Upper lobe of left lung (tissue), 6 donors: Measurements from ENCODE around the gene HERC4. TPM values are rescaled to one million over a fixed set of nuclear protein-coding genes. Genes with fewer than 3 reads are reported as not detected.
A peak's percentile ranks its signal among the peaks of the same experiment; 100 is the strongest.

Experiments used
- ATAC-seq, 2 donors: fragments of 200-7000 bp; cut with Tn5 transposase; one replicate each; pipeline ENCODE4 v1.9.1; 2022; ENCODE audit warnings: mild to moderate bottlenecking in 2 of 2, moderate library complexity in 2 of 2; ENCODE audit not compliant: low FRiP score in 2 of 2
- DNase-seq, 2 donors: peaks; one replicate each; pipeline ENCODE4 v3.0.0-alpha.2; 2019 to 2020
- H3K27ac ChIP-seq, 4 donors: fragments of 200-600 bp; sonication (generic); one replicate each; pipeline ENCODE4 v1.5.1; 2016 to 2019
- H3K27me3 ChIP-seq, 4 donors: fragments of 200-600 bp; sonication (generic); one replicate each; pipeline ENCODE4 v1.5.1; 2017 to 2019
- H3K36me3 ChIP-seq, 4 donors: fragments of 200-600 bp; sonication (generic); one replicate each; pipeline ENCODE4 v1.5.1; 2016 to 2019
- H3K4me1 ChIP-seq, 4 donors: fragments of 200-600 bp; sonication (generic); one replicate each; pipeline ENCODE4 v1.5.1; 2018 to 2019
- H3K4me3 ChIP-seq, 4 donors: fragments of 200-600 bp; sonication (generic); one replicate each; pipeline ENCODE4 v1.5.1; 2017 to 2019; ENCODE audit warnings: mild to moderate bottlenecking in 2 of 4, moderate library complexity in 1 of 4
- H3K9me3 ChIP-seq, 4 donors: fragments of 200-600 bp; sonication (generic); one replicate each; pipeline ENCODE4 v1.5.1; 2018 to 2019
- CTCF ChIP-seq, 6 experiments: fragments of 450-650 bp in 4 of 6; fragments of 200-600 bp in 2 of 6; sonication (generic) in 2 of 6; IDR thresholded peaks; one replicate each; pipeline ENCODE4 v1.5.1; 2016 to 2019; ENCODE audit warnings: antibody characterized with exemption in 6 of 6
- EP300 ChIP-seq, 4 donors: sonication (generic); formaldehyde crosslinking; IDR thresholded peaks; one replicate each; pipeline ENCODE4 v1.5.1; 2017; ENCODE audit warnings: antibody characterized with exemption in 4 of 4, control low read depth in 2 of 4
- POLR2A ChIP-seq, 4 donors: fragments of 450-650 bp; IDR thresholded peaks; one replicate each; pipeline ENCODE4 v1.5.1; 2016 to 2017; ENCODE audit warnings: antibody characterized with exemption in 4 of 4, mild to moderate bottlenecking in 2 of 4
- POLR2AphosphoS5 ChIP-seq, 2 donors: sonication (generic); formaldehyde crosslinking; IDR thresholded peaks; one replicate each; pipeline ENCODE4 v1.5.1; 2017; ENCODE audit warnings: antibody characterized with exemption in 2 of 2
- WGBS, 2 donors: methylation state at CpG; one replicate each; pipeline ENCODE4 v1.1.5; 2017 to 2018; 5-methylcytosine and 5-hydroxymethylcytosine counted together
- total RNA-seq, 6 donors: library from RNA; depleted of rRNA in 4 of 6; stranded (reverse); fragments of >200 nt in 4 of 6; gene quantifications; one replicate each; pipeline versions ENCODE4 v1.1.0 to v1.2.1, GENCODE V29; 2016 to 2021
- donor health status: DM: no; HTN: no; CAD: no; lungs with moderate emphysema.
- donor health status: DM: no; HTN: yes; CAD: no; lungs with severe emphysema.

The HERC4 gene
- total RNA-seq, 6 donors from 2014 or later = 32.1 to 82.5 (median 46.7) TPM

- H3K27me3 ChIP-seq = no peaks in the 10 kb centered on the region
- H3K36me3 ChIP-seq = peaks cover 10 to 63% (median 19%) of the 10 kb centered on the region in 4 donors
- no peak overlapping the region for H3K27ac ChIP-seq
- ATAC-seq (no peak), DNase-seq (no peak)
- no peaks in the 10 kb centered on the region for H3K4me1 ChIP-seq
- no peak overlapping the region for H3K4me3 ChIP-seq
- 77 to 81% methylated on average over 1 of the region's 1 CpG for WGBS, 2 donors
- H3K9me3 ChIP-seq = no peaks in the 10 kb centered on the region
- no peak for TF ChIP-seq CTCF (IDR thresholded peaks at IDR 0.05)
- no peak for TF ChIP-seq EP300 (IDR thresholded peaks at IDR 0.05)
- TF ChIP-seq POLR2AphosphoS5 (IDR thresholded peaks at IDR 0.05) = no peak
- no peak for TF ChIP-seq POLR2A (IDR thresholded peaks at IDR 0.05)
These were observed 157.4 kb downstream of the HERC4 start for GRCh38 chr10:67917679-67918078.

- ATAC-seq = no peak
- H3K36me3 ChIP-seq = peaks cover 15 to 68% (median 22%) of the 10 kb centered on the region in 4 donors
These were observed 157.9 kb downstream of the HERC4 start for GRCh38 chr10:67917169-67917568.

GRCh38 chr10:67914777-67915340, 160.2 kb downstream of the HERC4 start:
- Histone ChIP-seq H3K4me3 (no peak overlapping the region), H3K27ac (no peak overlapping the region), H3K27me3 (no peaks in the 10 kb centered on the region), H3K36me3 (peaks cover 22 to 91% (median 33%) of the 10 kb centered on the region in 4 donors), H3K9me3 (no peaks in the 10 kb centered on the region), H3K4me1 (no peaks in the 10 kb centered on the region)
- ATAC-seq (peak; percentile 12 to 85), DNase-seq (peak in 1 of 2 donors; percentile 55)
- 85% methylated on average over 8 of the region's 8 CpGs for WGBS, 2 donors
- no peak for TF ChIP-seq EP300 (IDR thresholded peaks at IDR 0.05)
- TF ChIP-seq CTCF (IDR thresholded peaks at IDR 0.05) = no peak
- TF ChIP-seq POLR2A (IDR thresholded peaks at IDR 0.05) = no peak
- TF ChIP-seq POLR2AphosphoS5 (IDR thresholded peaks at IDR 0.05) = no peak

More at GRCh38 chr10:67917169-67917568, 157.9 kb downstream of the HERC4 start:
- no peaks in the 10 kb centered on the region for H3K27me3 ChIP-seq
- WGBS, 2 donors = 84 to 93% methylated on average over 2 of the region's 2 CpGs
- no peaks in the 10 kb centered on the region for H3K4me1 ChIP-seq
- no peaks in the 10 kb centered on the region for H3K9me3 ChIP-seq
- no peak overlapping the region for H3K4me3 ChIP-seq
- no peak overlapping the region for H3K27ac ChIP-seq
- no peak for DNase-seq
- no peak for TF ChIP-seq CTCF (IDR thresholded peaks at IDR 0.05)
- TF ChIP-seq EP300 (IDR thresholded peaks at IDR 0.05) = no peak
- TF ChIP-seq POLR2A (IDR thresholded peaks at IDR 0.05) = no peak
- TF ChIP-seq POLR2AphosphoS5 (IDR thresholded peaks at IDR 0.05) = no peak

- DNase-seq (no peak), ATAC-seq (no peak)
- H3K4me1 ChIP-seq = no peaks in the 10 kb centered on the region
- H3K9me3 ChIP-seq = no peaks in the 10 kb centered on the region
- no peak overlapping the region for H3K27ac ChIP-seq
- peaks cover 44 to 97% (median 54%) of the 10 kb centered on the region in 4 donors for H3K36me3 ChIP-seq
- no peaks in the 10 kb centered on the region for H3K27me3 ChIP-seq
- 83 to 87% methylated on average over 2 of the region's 2 CpGs for WGBS, 2 donors
- TF ChIP-seq CTCF (IDR thresholded peaks at IDR 0.05) = no peak
- no peak for TF ChIP-seq POLR2AphosphoS5 (IDR thresholded peaks at IDR 0.05)
- TF ChIP-seq EP300 (IDR thresholded peaks at IDR 0.05) = no peak
- no peak for TF ChIP-seq POLR2A (IDR thresholded peaks at IDR 0.05)
- H3K4me3 ChIP-seq = no peak overlapping the region
These were observed 162.6 kb downstream of the HERC4 start for GRCh38 chr10:67912331-67912946.
